Suprapubic skin (tissue), 4 donors: Measurements from ENCODE around the gene HIVEP1. TPM values are rescaled to one million over a fixed set of nuclear protein-coding genes. Genes with fewer than 3 reads are reported as not detected.

Experiments used
- DNase-seq, 2 donors: peaks; one replicate each; pipeline ENCODE4 v3.0.0-alpha.2; 2019; ENCODE audit warnings: low spot score in 2 of 2
- H3K27ac ChIP-seq: fragments of 200-600 bp; sonication (generic); one replicate; pipeline ENCODE4 v1.5.1; 2019
- H3K27me3 ChIP-seq: fragments of 200-600 bp; sonication (generic); one replicate; pipeline ENCODE4 v1.5.1; 2019
- H3K36me3 ChIP-seq: fragments of 200-600 bp; sonication (generic); one replicate; pipeline ENCODE4 v1.5.1; 2019
- H3K4me1 ChIP-seq: fragments of 200-600 bp; sonication (generic); one replicate; pipeline ENCODE4 v1.5.1; 2019
- H3K4me3 ChIP-seq: fragments of 200-600 bp; sonication (generic); one replicate; pipeline ENCODE4 v1.5.1; 2019; ENCODE audit warnings: mild to moderate bottlenecking
- H3K9me3 ChIP-seq: fragments of 200-600 bp; sonication (generic); one replicate; pipeline ENCODE4 v1.5.1; 2019
- CTCF ChIP-seq, 2 donors: fragments of 200-600 bp in 1 of 2; fragments of 450-650 bp in 1 of 2; sonication (generic) in 1 of 2; IDR thresholded peaks; one replicate each; pipeline ENCODE4 v1.5.1; 2016 to 2019; ENCODE audit warnings: antibody characterized with exemption in 2 of 2, mild to moderate bottlenecking in 1 of 2, moderate library complexity in 1 of 2
- EP300 ChIP-seq: sonication (generic); formaldehyde crosslinking; IDR thresholded peaks from one replicate; pipeline ENCODE4 v1.6.1; 2017; ENCODE audit warnings: antibody characterized with exemption
- POLR2A ChIP-seq, 2 donors: fragments of 450-650 bp; IDR thresholded peaks; one replicate each; pipeline ENCODE4 v1.6.1; 2017; ENCODE audit warnings: antibody characterized with exemption in 2 of 2, mild to moderate bottlenecking in 2 of 2, moderate library complexity in 2 of 2
- POLR2AphosphoS5 ChIP-seq, 3 donors: sonication (generic); formaldehyde crosslinking; IDR thresholded peaks; one replicate each; pipeline ENCODE4 v1.6.1; 2017; ENCODE audit warnings: antibody characterized with exemption in 3 of 3
- WGBS: methylation state at CpG from one replicate; pipeline ENCODE4 v1.1.5; 2018; 5-methylcytosine and 5-hydroxymethylcytosine counted together
- total RNA-seq, 4 donors: library from RNA; depleted of rRNA; stranded (reverse); fragments of >200 nt; gene quantifications; one replicate each; pipeline ENCODE4 v1.1.0, GENCODE V29; 2016

Gene HIVEP1
- total RNA-seq, 4 donors from 2014 or later: 37.9 to 48.4 (median 43.9) TPM

- Histone ChIP-seq H3K9me3 (no peaks in the 10 kb centered on the region), H3K27ac (no peak overlapping the region), H3K27me3 (no peaks in the 10 kb centered on the region), H3K4me3 (no peak overlapping the region), H3K36me3 (no peaks in the 10 kb centered on the region), H3K4me1 (no peaks in the 10 kb centered on the region)
- TF ChIP-seq POLR2A (IDR thresholded peaks at IDR 0.05) (no peak), CTCF (IDR thresholded peaks at IDR 0.05) (no peak), POLR2AphosphoS5 (IDR thresholded peaks at IDR 0.05) (no peak), EP300 (no peak)
- no peak for DNase-seq
Observed at GRCh38 chr6:12189150-12189549, 177.0 kb downstream of the HIVEP1 start.

GRCh38 chr6:12189661-12190060 lies 177.5 kb downstream of the HIVEP1 start:
- H3K36me3 ChIP-seq: no peaks in the 10 kb centered on the region
- H3K4me1 ChIP-seq: no peaks in the 10 kb centered on the region
- TF ChIP-seq POLR2A (IDR thresholded peaks at IDR 0.05) (no peak), CTCF (IDR thresholded peaks at IDR 0.05) (no peak), POLR2AphosphoS5 (IDR thresholded peaks at IDR 0.05) (no peak), EP300 (no peak)
- H3K27me3 ChIP-seq: no peaks in the 10 kb centered on the region
- DNase-seq: no peak
- no peak overlapping the region for H3K4me3 ChIP-seq
- H3K9me3 ChIP-seq: no peaks in the 10 kb centered on the region
- H3K27ac ChIP-seq: no peak overlapping the region

- H3K27ac ChIP-seq: no peak overlapping the region
- no peaks in the 10 kb centered on the region for H3K36me3 ChIP-seq
- no peaks in the 10 kb centered on the region for H3K4me1 ChIP-seq
- H3K9me3 ChIP-seq: no peaks in the 10 kb centered on the region
- TF ChIP-seq EP300: no peak
- no peak for TF ChIP-seq POLR2A (IDR thresholded peaks at IDR 0.05)
- H3K27me3 ChIP-seq: no peaks in the 10 kb centered on the region
- WGBS: 86% methylated on average over 7 of the region's 7 CpGs
- H3K4me3 ChIP-seq: no peak overlapping the region
- DNase-seq: no peak
Observed at GRCh38 chr6:12190252-12190651, 178.1 kb downstream of the HIVEP1 start.

GRCh38 chr6:12196326-12196936 lies 184.3 kb downstream of the HIVEP1 start:
- no peaks in the 10 kb centered on the region for H3K27me3 ChIP-seq
- WGBS: 74% methylated on average over 6 of the region's 6 CpGs
- no peaks in the 10 kb centered on the region for H3K36me3 ChIP-seq
- no peak overlapping the region for H3K27ac ChIP-seq
- TF ChIP-seq POLR2A (IDR thresholded peaks at IDR 0.05): no peak
- TF ChIP-seq CTCF (IDR thresholded peaks at IDR 0.05): no peak
- TF ChIP-seq POLR2AphosphoS5 (IDR thresholded peaks at IDR 0.05): no peak
- TF ChIP-seq EP300: no peak
- DNase-seq: no peak
- H3K4me3 ChIP-seq: no peak overlapping the region
- no peaks in the 10 kb centered on the region for H3K9me3 ChIP-seq
- H3K4me1 ChIP-seq: no peaks in the 10 kb centered on the region

GRCh38 chr6:12198851-12199250 lies 186.7 kb downstream of the HIVEP1 start:
- DNase-seq: no peak
- TF ChIP-seq POLR2AphosphoS5 (IDR thresholded peaks at IDR 0.05) (no peak), POLR2A (IDR thresholded peaks at IDR 0.05) (no peak), CTCF (IDR thresholded peaks at IDR 0.05) (no peak), EP300 (no peak)
- WGBS: 96% methylated on average over 3 of the region's 3 CpGs
- Histone ChIP-seq H3K9me3 (no peaks in the 10 kb centered on the region), H3K36me3 (no peaks in the 10 kb centered on the region), H3K4me3 (no peak overlapping the region), H3K27me3 (no peaks in the 10 kb centered on the region), H3K27ac (no peak overlapping the region), H3K4me1 (no peaks in the 10 kb centered on the region)

- no peak overlapping the region for H3K4me3 ChIP-seq
- H3K4me1 ChIP-seq: no peaks in the 10 kb centered on the region
- no peaks in the 10 kb centered on the region for H3K9me3 ChIP-seq
- no peak for DNase-seq
- TF ChIP-seq POLR2A (IDR thresholded peaks at IDR 0.05) (no peak), POLR2AphosphoS5 (IDR thresholded peaks at IDR 0.05) (no peak), CTCF (IDR thresholded peaks at IDR 0.05) (no peak), EP300 (no peak)
- 94% methylated on average over 3 of the region's 3 CpGs for WGBS
- H3K27me3 ChIP-seq: no peaks in the 10 kb centered on the region
- no peaks in the 10 kb centered on the region for H3K36me3 ChIP-seq
- H3K27ac ChIP-seq: no peak overlapping the region
Observed at GRCh38 chr6:12200015-12200564, 188.0 kb downstream of the HIVEP1 start.
